ENCODE results near the gene ARL10. TPM values are rescaled to one million over a fixed set of nuclear protein-coding genes. Genes with fewer than 3 reads are reported as not detected.

The ARL10 gene
- total and polyA plus RNA-seq, 4 donors = 1.5 to 13.4 (median 4.3) TPM

DNA sequence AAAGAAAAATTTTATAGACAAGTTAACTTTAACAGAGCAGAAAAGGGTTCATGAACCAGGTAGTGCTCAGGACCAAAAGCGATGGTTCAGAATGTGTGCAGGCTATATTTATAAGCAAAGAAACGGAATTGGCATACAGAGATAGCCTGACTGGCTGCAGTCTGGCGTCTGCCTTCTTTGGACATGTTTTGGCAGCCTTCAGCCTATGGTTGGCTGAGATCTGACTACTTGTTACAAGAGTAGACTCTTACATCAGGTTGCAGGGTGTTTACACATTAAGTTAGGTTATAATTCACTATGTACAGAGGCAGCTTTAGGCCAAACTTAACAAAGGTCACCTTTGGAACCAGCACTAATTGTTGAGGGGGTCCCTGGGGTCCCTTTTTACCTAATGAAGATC, 16.1 kb downstream of the ARL10 start:
- DNase-seq (no peak), ATAC-seq (ENCODE audit: insufficient read depth, low FRiP score) (no peak)
- Histone ChIP-seq H3K4me1 (ENCODE audit: control insufficient read depth in 5 of 5, insufficient read depth in 5 of 5, low read length in 5 of 5) (peaks cover 0 to 1% (median 0%) of the 10 kb centered on the region in 5 donors), H3K9me3 (ENCODE audit: control insufficient read depth in 4 of 4, insufficient read depth in 3 of 4, low read length in 3 of 4) (no peaks in the 10 kb centered on the region), H3K9ac (ENCODE audit: insufficient read depth in 1 of 2, low read length in 2 of 2) (no peak overlapping the region), H3K27me3 (ENCODE audit: control insufficient read depth in 3 of 3, insufficient read depth in 3 of 3, low read length in 2 of 3) (no peaks in the 10 kb centered on the region), H3K4me3 (no peak overlapping the region), H3K36me3 (ENCODE audit: control insufficient read depth in 4 of 4, insufficient read depth in 4 of 4, low read length in 4 of 4) (peaks cover 14 to 31% (median 15%) of the 10 kb centered on the region in 4 donors), H3K27ac (ENCODE audit: low read depth in 1 of 2, low read length in 1 of 2) (peak overlapping the region in 1 of 2 donors; percentile 51)
- WGBS, 2 donors = 89 to 91% methylated on average over 3 of the region's 3 CpGs
- TF ChIP-seq, protein P1, sequence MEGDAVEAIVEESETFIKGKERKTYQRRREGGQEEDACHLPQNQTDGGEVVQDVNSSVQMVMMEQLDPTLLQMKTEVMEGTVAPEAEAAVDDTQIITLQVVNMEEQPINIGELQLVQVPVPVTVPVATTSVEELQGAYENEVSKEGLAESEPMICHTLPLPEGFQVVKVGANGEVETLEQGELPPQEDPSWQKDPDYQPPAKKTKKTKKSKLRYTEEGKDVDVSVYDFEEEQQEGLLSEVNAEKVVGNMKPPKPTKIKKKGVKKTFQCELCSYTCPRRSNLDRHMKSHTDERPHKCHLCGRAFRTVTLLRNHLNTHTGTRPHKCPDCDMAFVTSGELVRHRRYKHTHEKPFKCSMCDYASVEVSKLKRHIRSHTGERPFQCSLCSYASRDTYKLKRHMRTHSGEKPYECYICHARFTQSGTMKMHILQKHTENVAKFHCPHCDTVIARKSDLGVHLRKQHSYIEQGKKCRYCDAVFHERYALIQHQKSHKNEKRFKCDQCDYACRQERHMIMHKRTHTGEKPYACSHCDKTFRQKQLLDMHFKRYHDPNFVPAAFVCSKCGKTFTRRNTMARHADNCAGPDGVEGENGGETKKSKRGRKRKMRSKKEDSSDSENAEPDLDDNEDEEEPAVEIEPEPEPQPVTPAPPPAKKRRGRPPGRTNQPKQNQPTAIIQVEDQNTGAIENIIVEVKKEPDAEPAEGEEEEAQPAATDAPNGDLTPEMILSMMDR (IDR thresholded peaks at IDR 0.05; ENCODE audit: control extremely low read depth, extremely low read depth) = no peak

DNA sequence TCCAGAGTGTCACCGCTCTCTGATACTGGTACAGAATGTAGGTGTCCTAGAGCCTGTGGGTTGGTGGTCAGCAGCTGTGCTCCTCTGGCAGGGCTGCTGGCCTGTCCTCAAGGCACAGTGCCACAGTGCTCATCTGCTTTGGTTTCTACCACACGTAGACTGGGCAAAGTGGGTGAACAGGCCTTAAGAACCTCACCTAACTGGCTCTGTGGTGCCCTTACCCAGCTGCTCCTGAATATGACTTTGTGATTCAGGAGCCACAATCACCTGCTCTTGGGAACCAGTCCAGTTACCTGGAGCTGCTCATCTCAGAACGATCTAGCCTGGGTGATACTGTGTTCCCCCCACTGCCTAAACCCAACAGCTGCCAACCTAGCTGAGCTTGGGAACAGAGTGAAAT, 16.7 kb downstream of the ARL10 start:
- H3K9me3 ChIP-seq (ENCODE audit: control insufficient read depth in 4 of 4, insufficient read depth in 3 of 4, low read length in 3 of 4) = no peaks in the 10 kb centered on the region
- no peaks in the 10 kb centered on the region for H3K27me3 ChIP-seq (ENCODE audit: control insufficient read depth in 3 of 3, insufficient read depth in 3 of 3, low read length in 2 of 3)
- no peak overlapping the region for H3K4me3 ChIP-seq
- no peak overlapping the region for H3K9ac ChIP-seq (ENCODE audit: insufficient read depth in 1 of 2, low read length in 2 of 2)
- WGBS, 2 donors = 94 to 95% methylated on average over 3 of the region's 3 CpGs
- peaks cover 0 to 4% (median 2%) of the 10 kb centered on the region in 5 donors for H3K4me1 ChIP-seq (ENCODE audit: control insufficient read depth in 5 of 5, insufficient read depth in 5 of 5, low read length in 5 of 5)
- DNase-seq = no peak
- TF ChIP-seq, protein P1 (IDR thresholded peaks at IDR 0.05; ENCODE audit: control extremely low read depth, extremely low read depth) = no peak
- peak overlapping the region; percentile 41 to 51 for H3K27ac ChIP-seq (ENCODE audit: low read depth in 1 of 2, low read length in 1 of 2)
- ATAC-seq (ENCODE audit: insufficient read depth, low FRiP score) = no peak
- peaks cover 15 to 31% (median 16%) of the 10 kb centered on the region in 4 donors for H3K36me3 ChIP-seq (ENCODE audit: control insufficient read depth in 4 of 4, insufficient read depth in 4 of 4, low read length in 4 of 4)

DNA sequence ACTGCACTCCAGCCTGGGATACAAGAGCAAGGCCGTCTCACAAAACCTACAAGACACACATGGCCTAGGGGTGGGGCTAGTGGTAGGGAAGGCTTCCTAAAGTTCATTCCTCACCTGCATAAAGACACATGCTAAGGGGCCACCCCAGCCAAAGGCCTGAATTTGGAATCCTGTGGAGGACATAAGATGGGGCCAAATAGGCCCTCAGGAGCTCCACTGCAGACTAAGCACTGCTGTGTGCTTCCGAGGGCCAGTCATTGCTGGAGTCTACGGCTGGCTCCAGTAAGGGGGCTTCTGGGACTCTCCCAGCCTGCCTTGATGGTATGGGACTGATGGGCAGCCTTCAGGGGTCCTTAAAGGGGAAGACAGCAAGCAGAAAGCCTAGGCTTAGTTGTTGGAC, 17.4 kb downstream of the ARL10 start:
- TF ChIP-seq, protein P1 (IDR thresholded peaks at IDR 0.05; ENCODE audit: control extremely low read depth, extremely low read depth) = no peak
- 77 to 92% methylated on average over 3 of the region's 3 CpGs for WGBS, 2 donors
- H3K27ac ChIP-seq (ENCODE audit: low read depth in 1 of 2, low read length in 1 of 2) = no peak overlapping the region
- H3K9me3 ChIP-seq (ENCODE audit: control insufficient read depth in 4 of 4, insufficient read depth in 3 of 4, low read length in 3 of 4) = no peaks in the 10 kb centered on the region
- no peak overlapping the region for H3K4me3 ChIP-seq
- H3K27me3 ChIP-seq (ENCODE audit: control insufficient read depth in 3 of 3, insufficient read depth in 3 of 3, low read length in 2 of 3) = no peaks in the 10 kb centered on the region
- ATAC-seq (ENCODE audit: insufficient read depth, low FRiP score) (no peak), DNase-seq (no peak)
- peaks cover 0 to 10% (median 5%) of the 10 kb centered on the region in 5 donors for H3K4me1 ChIP-seq (ENCODE audit: control insufficient read depth in 5 of 5, insufficient read depth in 5 of 5, low read length in 5 of 5)
- H3K36me3 ChIP-seq (ENCODE audit: control insufficient read depth in 4 of 4, insufficient read depth in 4 of 4, low read length in 4 of 4) = peaks cover 15 to 31% (median 16%) of the 10 kb centered on the region in 4 donors
- H3K9ac ChIP-seq (ENCODE audit: insufficient read depth in 1 of 2, low read length in 2 of 2) = no peak overlapping the region

Measured in lung (tissue), 12 donors.